Peyer's patch (tissue), 4 donors: ENCODE data around the gene PACSIN1. TPM values are rescaled to one million over a fixed set of nuclear protein-coding genes. Genes with fewer than 3 reads are reported as not detected.

ENCODE experiments used
- DNase-seq, 3 donors: peaks; one replicate each; pipeline ENCODE4 v3.0.0-alpha.2; 2017 to 2019
- H3K27ac ChIP-seq, 4 donors: fragments of 200-600 bp; sonication (generic); one replicate each; pipeline ENCODE4 v1.5.1; 2016 to 2019
- H3K27me3 ChIP-seq, 2 donors: fragments of 200-600 bp; sonication (generic); one replicate each; pipeline ENCODE4 v1.5.1; 2019
- H3K36me3 ChIP-seq, 3 donors: fragments of 200-600 bp; sonication (generic); one replicate each; pipeline ENCODE4 v1.5.1; 2016 to 2019
- H3K4me1 ChIP-seq, 4 donors: fragments of 200-600 bp; sonication (generic); one replicate each; pipeline ENCODE4 v1.5.1; 2016 to 2019
- H3K4me3 ChIP-seq, 4 donors: fragments of 200-600 bp; sonication (generic); 1 replicate in 3 of 4; 2 replicates in 1 of 4; pipeline ENCODE4 v1.5.1; 2016 to 2019; ENCODE audit warnings: mild to moderate bottlenecking in 1 of 4
- H3K9me3 ChIP-seq, 4 donors: fragments of 200-600 bp; sonication (generic); one replicate each; pipeline ENCODE4 v1.5.1; 2016 to 2019; ENCODE audit warnings: mild to moderate bottlenecking in 1 of 4
- CTCF ChIP-seq, 6 experiments: fragments of 450-650 bp in 4 of 6; fragments of 200-600 bp in 2 of 6; sonication (generic) in 1 of 6; IDR thresholded peaks; one replicate each; pipeline ENCODE4 v1.5.1; 2017 to 2019; ENCODE audit warnings: antibody characterized with exemption in 6 of 6, mild to moderate bottlenecking in 3 of 6, moderate library complexity in 1 of 6
- POLR2A ChIP-seq, 2 donors: fragments of 450-650 bp; IDR thresholded peaks; one replicate each; pipeline ENCODE4 v1.5.1; 2017; ENCODE audit warnings: antibody characterized with exemption in 2 of 2, mild to moderate bottlenecking in 2 of 2, moderate library complexity in 2 of 2
- total RNA-seq, 4 donors: library from RNA; depleted of rRNA; stranded (reverse); fragments of >200 nt; gene quantifications; one replicate each; pipeline ENCODE4 v1.1.0, GENCODE V29; 2016

The PACSIN1 gene
- total RNA-seq, 4 donors from 2014 or later, result 0.28 to 9.9 (median 0.40) TPM; not detected in 1

- peaks cover 0 to 12% (median 3%) of the 10 kb centered on the region in 4 donors for H3K4me1 ChIP-seq
- no peak for DNase-seq
- peak overlapping the region; percentile 76 to 83 (median 78) for H3K27ac ChIP-seq
- no peaks in the 10 kb centered on the region for H3K9me3 ChIP-seq
- H3K4me3 ChIP-seq, result peak overlapping the region; percentile 47 to 83 (median 76)
- peaks cover 0 to 47% (median 5%) of the 10 kb centered on the region in 3 donors for H3K36me3 ChIP-seq
- no peak for TF ChIP-seq POLR2A (IDR thresholded peaks at IDR 0.05)
- no peak for TF ChIP-seq CTCF (IDR thresholded peaks at IDR 0.05)
- no peaks in the 10 kb centered on the region for H3K27me3 ChIP-seq
Measured at GRCh38 chr6:34425132-34425497, 40.8 kb upstream of the PACSIN1 start.

GRCh38 chr6:34425498-34426410, 40.1 kb upstream of the PACSIN1 start, which contains the start of gene RPS10:
Gene RPS10, minus strand, starts transcription at chr6:34426069. Its CDS starts 848 bp downstream, at chr6:34425221.
- no peaks in the 10 kb centered on the region for H3K9me3 ChIP-seq

GRCh38 chr6:34435916-34436315, 30.0 kb upstream of the PACSIN1 start:
- Histone ChIP-seq H3K36me3 (no peaks in the 10 kb centered on the region), H3K27me3 (no peaks in the 10 kb centered on the region), H3K4me1 (no peaks in the 10 kb centered on the region), H3K4me3 (no peak overlapping the region), H3K9me3 (no peaks in the 10 kb centered on the region), H3K27ac (no peak overlapping the region)
- TF ChIP-seq CTCF (IDR thresholded peaks at IDR 0.05), result no peak
- TF ChIP-seq POLR2A (IDR thresholded peaks at IDR 0.05), result no peak
- no peak for DNase-seq

More at GRCh38 chr6:34425498-34426410, 40.1 kb upstream of the PACSIN1 start, which contains the start of gene RPS10:
- TF ChIP-seq POLR2A (IDR thresholded peaks at IDR 0.05) (peak; percentile 73 to 75), CTCF (IDR thresholded peaks at IDR 0.05) (no peak)
- peak; percentile 82 to 95 (median 95) for DNase-seq
- peak within 1 kb of the TSS; percentile 76 to 83 (median 78) for H3K27ac ChIP-seq
- H3K4me3 ChIP-seq, result peak within 1 kb of the TSS; percentile 47 to 83 (median 76)
- peaks cover 0 to 12% (median 3%) of the 10 kb centered on the region in 4 donors for H3K4me1 ChIP-seq
- no peaks in the 10 kb centered on the region for H3K27me3 ChIP-seq
- peaks cover 0 to 40% (median 3%) of the 10 kb centered on the region in 3 donors for H3K36me3 ChIP-seq

GRCh38 chr6:34436803-34437643, 28.9 kb upstream of the PACSIN1 start:
- H3K4me3 ChIP-seq, result no peak overlapping the region
- H3K27ac ChIP-seq, result no peak overlapping the region
- no peaks in the 10 kb centered on the region for H3K9me3 ChIP-seq
- no peaks in the 10 kb centered on the region for H3K4me1 ChIP-seq
- no peaks in the 10 kb centered on the region for H3K27me3 ChIP-seq
- DNase-seq, result no peak
- H3K36me3 ChIP-seq, result no peaks in the 10 kb centered on the region
- TF ChIP-seq POLR2A (IDR thresholded peaks at IDR 0.05) (no peak), CTCF (IDR thresholded peaks at IDR 0.05) (no peak)

GRCh38 chr6:34437644-34437970, 28.3 kb upstream of the PACSIN1 start:
- Histone ChIP-seq H3K27ac (no peak overlapping the region), H3K36me3 (no peaks in the 10 kb centered on the region), H3K4me3 (no peak overlapping the region), H3K9me3 (no peaks in the 10 kb centered on the region), H3K27me3 (no peaks in the 10 kb centered on the region), H3K4me1 (no peaks in the 10 kb centered on the region)
- no peak for DNase-seq
- TF ChIP-seq CTCF (IDR thresholded peaks at IDR 0.05) (no peak), POLR2A (IDR thresholded peaks at IDR 0.05) (no peak)
